PC-3 (cell line): Measurements from ENCODE around the gene DNER.

Source experiments
- EZH2 ChIP-seq: fragments of 300-600 bp; sonication (generic); IDR thresholded peaks from one replicate; pipeline ENCODE4 v1.6.1; 2017; ENCODE audit warnings: antibody characterized with exemption, mild to moderate bottlenecking, low read length; ENCODE audit not compliant: unreplicated experiment
- EZH2phosphoT487 ChIP-seq: fragments of 300-600 bp; sonication (generic); IDR thresholded peaks from 2 replicates; pipeline ENCODE4 v1.6.1; 2018; ENCODE audit warnings: mild to moderate bottlenecking, antibody characterized with exemption, low read length, borderline replicate concordance
- TF ChIP-seq, protein P1 (sequence below): fragments of 300-600 bp; sonication (generic); conservative IDR thresholded peaks from 2 replicates; pipeline ENCODE4 v1.5.1; 2017; ENCODE audit warnings: antibody characterized with exemption, low read depth, mild to moderate bottlenecking, low read length

DNA sequence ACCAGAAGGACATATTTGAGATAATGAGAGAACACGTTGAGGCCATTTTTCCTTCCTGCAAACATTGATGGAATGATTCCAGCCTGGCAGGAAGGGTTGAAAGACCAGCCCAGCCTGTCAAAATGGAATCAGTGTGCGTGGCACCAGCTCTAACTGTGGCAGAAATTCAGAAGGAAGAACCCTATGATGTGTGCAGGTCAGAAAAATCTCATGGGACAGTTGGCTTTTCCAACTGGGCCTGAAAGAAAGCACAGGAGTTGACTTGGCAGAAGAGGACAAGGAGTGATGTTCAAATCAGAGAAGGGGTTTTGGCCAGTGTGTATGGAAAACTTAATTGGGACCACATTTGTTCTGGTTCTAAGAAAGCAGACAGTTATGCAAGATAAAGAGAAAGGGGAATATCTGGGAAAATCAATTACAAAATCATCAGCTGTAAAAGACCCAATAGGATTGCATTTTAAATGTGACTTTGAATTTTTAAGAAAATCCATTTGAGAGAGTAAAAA lies 250.5 kb downstream of the DNER start:
- TF ChIP-seq, protein P1, sequence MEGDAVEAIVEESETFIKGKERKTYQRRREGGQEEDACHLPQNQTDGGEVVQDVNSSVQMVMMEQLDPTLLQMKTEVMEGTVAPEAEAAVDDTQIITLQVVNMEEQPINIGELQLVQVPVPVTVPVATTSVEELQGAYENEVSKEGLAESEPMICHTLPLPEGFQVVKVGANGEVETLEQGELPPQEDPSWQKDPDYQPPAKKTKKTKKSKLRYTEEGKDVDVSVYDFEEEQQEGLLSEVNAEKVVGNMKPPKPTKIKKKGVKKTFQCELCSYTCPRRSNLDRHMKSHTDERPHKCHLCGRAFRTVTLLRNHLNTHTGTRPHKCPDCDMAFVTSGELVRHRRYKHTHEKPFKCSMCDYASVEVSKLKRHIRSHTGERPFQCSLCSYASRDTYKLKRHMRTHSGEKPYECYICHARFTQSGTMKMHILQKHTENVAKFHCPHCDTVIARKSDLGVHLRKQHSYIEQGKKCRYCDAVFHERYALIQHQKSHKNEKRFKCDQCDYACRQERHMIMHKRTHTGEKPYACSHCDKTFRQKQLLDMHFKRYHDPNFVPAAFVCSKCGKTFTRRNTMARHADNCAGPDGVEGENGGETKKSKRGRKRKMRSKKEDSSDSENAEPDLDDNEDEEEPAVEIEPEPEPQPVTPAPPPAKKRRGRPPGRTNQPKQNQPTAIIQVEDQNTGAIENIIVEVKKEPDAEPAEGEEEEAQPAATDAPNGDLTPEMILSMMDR = no peak
- no peak for TF ChIP-seq EZH2
- no peak for TF ChIP-seq EZH2phosphoT487
